OCI-LY3 (cell line): ENCODE measurements around the gene CCND1.

Source experiments
- EZH2phosphoT487 ChIP-seq: fragments of 200-600 bp; shearing (Covaris generic); IDR thresholded peaks from 2 replicates; pipeline ENCODE4 v1.6.1; 2018; ENCODE audit warnings: antibody characterized with exemption, mixed run types, low read depth
- TF ChIP-seq, protein P1 (sequence below): fragments of 200-600, 300-600 bp; sonication (generic); IDR thresholded peaks from 2 replicates; pipeline ENCODE4 v1.5.1; 2014; ENCODE audit warnings: antibody characterized with exemption, low read length, low read depth

DNA sequence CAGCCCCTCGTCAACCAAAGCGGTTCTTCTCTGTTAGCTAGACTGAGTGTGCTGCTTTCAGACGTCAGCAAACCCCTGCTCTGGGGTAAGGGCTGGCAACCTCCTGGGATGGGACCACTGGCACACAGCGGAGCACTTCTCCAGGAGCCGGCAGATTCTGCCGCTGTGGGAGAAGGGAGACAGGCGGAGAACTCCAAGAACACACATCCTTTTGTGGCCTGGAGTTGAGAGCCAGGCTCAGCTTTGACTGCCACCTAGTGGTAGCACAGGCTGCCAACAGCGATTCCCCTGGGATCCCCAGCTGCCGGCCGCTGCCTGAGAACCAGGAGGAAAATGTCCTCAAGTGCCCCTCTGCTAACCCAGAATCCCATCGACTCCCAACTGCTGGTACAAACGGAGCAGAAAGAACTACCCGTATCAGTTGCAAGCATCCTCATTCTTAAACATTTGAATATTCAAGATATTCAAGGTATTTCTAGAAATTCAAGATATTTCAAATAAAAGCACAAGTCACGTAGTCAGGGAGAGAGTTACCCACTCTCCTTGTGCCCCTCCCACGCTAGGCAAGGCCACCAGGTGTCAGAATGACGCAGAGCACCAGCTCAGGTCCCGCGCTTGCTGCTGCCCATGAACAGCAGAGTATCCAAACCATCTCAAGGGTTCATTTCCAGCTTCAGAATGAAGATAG, 29.3 kb downstream of the CCND1 start:
- TF ChIP-seq, protein P1, sequence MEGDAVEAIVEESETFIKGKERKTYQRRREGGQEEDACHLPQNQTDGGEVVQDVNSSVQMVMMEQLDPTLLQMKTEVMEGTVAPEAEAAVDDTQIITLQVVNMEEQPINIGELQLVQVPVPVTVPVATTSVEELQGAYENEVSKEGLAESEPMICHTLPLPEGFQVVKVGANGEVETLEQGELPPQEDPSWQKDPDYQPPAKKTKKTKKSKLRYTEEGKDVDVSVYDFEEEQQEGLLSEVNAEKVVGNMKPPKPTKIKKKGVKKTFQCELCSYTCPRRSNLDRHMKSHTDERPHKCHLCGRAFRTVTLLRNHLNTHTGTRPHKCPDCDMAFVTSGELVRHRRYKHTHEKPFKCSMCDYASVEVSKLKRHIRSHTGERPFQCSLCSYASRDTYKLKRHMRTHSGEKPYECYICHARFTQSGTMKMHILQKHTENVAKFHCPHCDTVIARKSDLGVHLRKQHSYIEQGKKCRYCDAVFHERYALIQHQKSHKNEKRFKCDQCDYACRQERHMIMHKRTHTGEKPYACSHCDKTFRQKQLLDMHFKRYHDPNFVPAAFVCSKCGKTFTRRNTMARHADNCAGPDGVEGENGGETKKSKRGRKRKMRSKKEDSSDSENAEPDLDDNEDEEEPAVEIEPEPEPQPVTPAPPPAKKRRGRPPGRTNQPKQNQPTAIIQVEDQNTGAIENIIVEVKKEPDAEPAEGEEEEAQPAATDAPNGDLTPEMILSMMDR, result peak; percentile 95
- no peak for TF ChIP-seq EZH2phosphoT487
